ENCODE measurements around the gene AKAP6. TPM values are rescaled to one million over a fixed set of nuclear protein-coding genes. Genes with fewer than 3 reads are reported as not detected.

The AKAP6 gene
- total and polyA plus RNA-seq, 4 donors, result 0.42 to 3.2 (median 1.7) TPM

DNA sequence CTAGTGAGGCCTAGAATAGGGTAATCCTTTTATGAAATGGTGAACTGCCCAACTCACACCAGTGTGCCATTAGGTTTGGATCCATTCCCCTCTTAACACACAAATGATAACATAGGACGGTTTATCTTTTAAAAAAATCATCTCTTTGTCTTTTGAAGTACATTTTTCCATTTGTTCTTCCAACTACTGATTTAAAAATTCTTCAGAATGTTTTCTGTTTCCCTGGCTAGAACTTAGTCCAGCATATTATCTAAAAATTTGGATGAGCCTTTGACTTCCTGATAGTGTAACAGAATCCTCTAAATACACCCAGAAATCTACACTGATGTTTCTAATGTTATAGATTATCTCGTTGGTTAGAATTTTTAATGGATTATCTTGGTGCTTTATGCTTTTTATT, 359.8 kb downstream of the AKAP6 start:
- Histone ChIP-seq H3K27ac (ENCODE audit: low read depth in 1 of 2, low read length in 2 of 2) (no peak overlapping the region), H3K27me3 (ENCODE audit: control insufficient read depth in 4 of 4, insufficient read depth in 4 of 4, low read length in 3 of 4) (no peaks in the 10 kb centered on the region), H3K9ac (ENCODE audit: low read depth in 1 of 2, low read length in 2 of 2) (no peak overlapping the region), H3K9me3 (ENCODE audit: control insufficient read depth in 4 of 4, low read length in 3 of 4) (no peaks in the 10 kb centered on the region), H3K4me1 (ENCODE audit: control insufficient read depth in 4 of 4, insufficient read depth in 4 of 4, low read length in 3 of 4) (no peaks in the 10 kb centered on the region), H3K36me3 (ENCODE audit: control insufficient read depth in 4 of 4, insufficient read depth in 3 of 4, low read depth in 1 of 4, low read length in 3 of 4) (no peaks in the 10 kb centered on the region), H3K4me3 (ENCODE audit: low read depth in 1 of 3, low read length in 3 of 3) (no peak overlapping the region)
- 73% methylated on average over 2 of the region's 2 CpGs for WGBS
- DNase-seq (ENCODE audit: low spot score), result no peak
- TF ChIP-seq YY1 (IDR thresholded peaks at IDR 0.05) (no peak), SP1 (IDR thresholded peaks at IDR 0.05) (no peak), FOXA1 (IDR thresholded peaks at IDR 0.05) (no peak), NR2F2 (IDR thresholded peaks at IDR 0.05) (no peak), HNF4A (conservative IDR thresholded peaks at IDR 0.05) (no peak), CTCF (IDR thresholded peaks at IDR 0.05; ENCODE audit: low read depth, low read length, missing input control) (no peak), RAD21 (IDR thresholded peaks at IDR 0.05) (no peak), HNF4G (IDR thresholded peaks at IDR 0.05) (no peak), JUND (IDR thresholded peaks at IDR 0.05) (no peak), EGR1 (IDR thresholded peaks at IDR 0.05; ENCODE audit: low read depth in 2 of 2) (no peak), ATF3 (IDR thresholded peaks at IDR 0.05) (no peak), GABPA (IDR thresholded peaks at IDR 0.05 in 1 of 2, conservative IDR thresholded peaks at IDR 0.05 in 1 of 2) (no peak), ZBTB33 (IDR thresholded peaks at IDR 0.05) (no peak), FOXA2 (IDR thresholded peaks at IDR 0.05) (no peak), RXRA (IDR thresholded peaks at IDR 0.05) (no peak), TAF1 (conservative IDR thresholded peaks at IDR 0.05) (no peak)
- TF ChIP-seq, protein P1, sequence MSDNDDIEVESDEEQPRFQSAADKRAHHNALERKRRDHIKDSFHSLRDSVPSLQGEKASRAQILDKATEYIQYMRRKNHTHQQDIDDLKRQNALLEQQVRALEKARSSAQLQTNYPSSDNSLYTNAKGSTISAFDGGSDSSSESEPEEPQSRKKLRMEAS (IDR thresholded peaks at IDR 0.05), result no peak
- TF ChIP-seq, protein P2, sequence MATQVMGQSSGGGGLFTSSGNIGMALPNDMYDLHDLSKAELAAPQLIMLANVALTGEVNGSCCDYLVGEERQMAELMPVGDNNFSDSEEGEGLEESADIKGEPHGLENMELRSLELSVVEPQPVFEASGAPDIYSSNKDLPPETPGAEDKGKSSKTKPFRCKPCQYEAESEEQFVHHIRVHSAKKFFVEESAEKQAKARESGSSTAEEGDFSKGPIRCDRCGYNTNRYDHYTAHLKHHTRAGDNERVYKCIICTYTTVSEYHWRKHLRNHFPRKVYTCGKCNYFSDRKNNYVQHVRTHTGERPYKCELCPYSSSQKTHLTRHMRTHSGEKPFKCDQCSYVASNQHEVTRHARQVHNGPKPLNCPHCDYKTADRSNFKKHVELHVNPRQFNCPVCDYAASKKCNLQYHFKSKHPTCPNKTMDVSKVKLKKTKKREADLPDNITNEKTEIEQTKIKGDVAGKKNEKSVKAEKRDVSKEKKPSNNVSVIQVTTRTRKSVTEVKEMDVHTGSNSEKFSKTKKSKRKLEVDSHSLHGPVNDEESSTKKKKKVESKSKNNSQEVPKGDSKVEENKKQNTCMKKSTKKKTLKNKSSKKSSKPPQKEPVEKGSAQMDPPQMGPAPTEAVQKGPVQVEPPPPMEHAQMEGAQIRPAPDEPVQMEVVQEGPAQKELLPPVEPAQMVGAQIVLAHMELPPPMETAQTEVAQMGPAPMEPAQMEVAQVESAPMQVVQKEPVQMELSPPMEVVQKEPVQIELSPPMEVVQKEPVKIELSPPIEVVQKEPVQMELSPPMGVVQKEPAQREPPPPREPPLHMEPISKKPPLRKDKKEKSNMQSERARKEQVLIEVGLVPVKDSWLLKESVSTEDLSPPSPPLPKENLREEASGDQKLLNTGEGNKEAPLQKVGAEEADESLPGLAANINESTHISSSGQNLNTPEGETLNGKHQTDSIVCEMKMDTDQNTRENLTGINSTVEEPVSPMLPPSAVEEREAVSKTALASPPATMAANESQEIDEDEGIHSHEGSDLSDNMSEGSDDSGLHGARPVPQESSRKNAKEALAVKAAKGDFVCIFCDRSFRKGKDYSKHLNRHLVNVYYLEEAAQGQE (IDR thresholded peaks at IDR 0.05), result no peak
